SK-N-SH (cell line): ENCODE measurements around the gene PNCK. TPM values are rescaled to one million over a fixed set of nuclear protein-coding genes. Genes with fewer than 3 reads are reported as not detected.

Source experiments
- CTCF ChIA-PET: fragments of 300-600, 350-600 bp; formaldehyde crosslinking; extraction: SDS; loops from one replicate; lab custom pipeline; 2021; lab: Yijun Ruan, JAX
- POLR2A ChIA-PET: fragments of 350-600 bp; sonication (Branson Sonifier 250); formaldehyde crosslinking; extraction: SDS; loops from one replicate; lab custom pipeline; 2020; ENCODE audit warnings: antibody characterized with exemption, inconsistent platforms; lab: Yijun Ruan, JAX
- DNase-seq: peaks from one replicate; pipeline ENCODE4 v3.0.0; 2012
- H2AFZ ChIP-seq: fragments of 200-600 bp; sonication (generic); 2 replicates; pipeline ENCODE4 v1.8.1; 2016; ENCODE audit warnings: antibody characterized with exemption, mild to moderate bottlenecking, low read depth
- H3F3A ChIP-seq: fragments of 200-600 bp; sonication (generic); replicated peaks from 2 replicates; pipeline ENCODE3; 2016; ENCODE audit warnings: antibody characterized with exemption, mild to moderate bottlenecking; ENCODE audit not compliant: insufficient read depth
- H3K27ac ChIP-seq, 2 experiments: fragments of 200-500 bp in 1 of 2; fragments of 200-600 bp in 1 of 2; sonication (Bioruptor generic) in 1 of 2; sonication (generic), shearing (Covaris generic) in 1 of 2; 2 replicates each; pipeline versions ENCODE4 v1.5.1 to v1.6.1; 2014 to 2016; ENCODE audit warnings: low read depth in 2 of 2, inconsistent platforms in 1 of 2, low read length in 1 of 2, mild to moderate bottlenecking in 1 of 2, mixed read lengths in 1 of 2
- H3K27me3 ChIP-seq: fragments of 200-600 bp; sonication (generic), shearing (Covaris generic); 2 replicates; pipeline ENCODE4 v1.6.1; 2016; ENCODE audit warnings: mixed run types; ENCODE audit not compliant: insufficient read depth
- H3K36me3 ChIP-seq, 2 experiments: fragments of 200-500 bp in 1 of 2; fragments of 200-600 bp in 1 of 2; sonication (Bioruptor generic) in 1 of 2; sonication (generic) in 1 of 2; replicated peaks in 1 of 2; 2 replicates each; pipeline versions ENCODE3 to v1.5.1; 2014 to 2016; ENCODE audit warnings: low read length in 1 of 2, mild to moderate bottlenecking in 1 of 2; ENCODE audit not compliant: insufficient read depth in 2 of 2, control insufficient read depth in 1 of 2
- H3K4me1 ChIP-seq, 2 experiments: fragments of 200-500 bp in 1 of 2; fragments of 200-600 bp in 1 of 2; sonication (Bioruptor generic) in 1 of 2; sonication (generic), shearing (Covaris generic) in 1 of 2; 2 replicates each; pipeline versions ENCODE4 v1.5.1 to v1.6.1; 2014 to 2016; ENCODE audit warnings: low read depth in 1 of 2, low read length in 1 of 2, mixed run types in 1 of 2; ENCODE audit not compliant: insufficient read depth in 2 of 2, control insufficient read depth in 1 of 2
- H3K4me2 ChIP-seq: fragments of 200-600 bp; sonication (generic), shearing (Covaris generic); 2 replicates; pipeline ENCODE4 v1.6.1; 2017; ENCODE audit warnings: mixed run types
- H3K4me3 ChIP-seq, 2 experiments: fragments of 200-500 bp in 1 of 2; fragments of 200-600 bp in 1 of 2; sonication (Bioruptor generic) in 1 of 2; sonication (generic), shearing (Covaris generic) in 1 of 2; 2 replicates each; pipeline versions ENCODE4 v1.5.1 to v1.8.1; 2014 to 2016; ENCODE audit warnings: low read depth in 2 of 2, inconsistent platforms in 1 of 2, low read length in 1 of 2, mild to moderate bottlenecking in 1 of 2, mixed read lengths in 1 of 2, moderate library complexity in 1 of 2
- H3K79me2 ChIP-seq: fragments of 200-600 bp; sonication (generic); 2 replicates; pipeline ENCODE4 v1.8.1; 2017; ENCODE audit warnings: mild to moderate bottlenecking; ENCODE audit not compliant: insufficient read depth
- H3K9ac ChIP-seq: fragments of 200-600 bp; sonication (generic); 2 replicates; pipeline ENCODE4 v1.6.1; 2017; ENCODE audit warnings: mixed run types
- H3K9me2 ChIP-seq: fragments of 200-600 bp; sonication (generic); 2 replicates; pipeline ENCODE4 v1.6.1; 2017; ENCODE audit warnings: mixed run types
- H3K9me3 ChIP-seq: fragments of 200-600 bp; sonication (generic); 2 replicates; pipeline ENCODE4 v1.6.1; 2017; ENCODE audit warnings: mixed run types, mild to moderate bottlenecking, moderate library complexity
- H4K20me1 ChIP-seq: fragments of 200-600 bp; sonication (generic); 2 replicates; pipeline ENCODE4 v1.6.1; 2017; ENCODE audit warnings: mild to moderate bottlenecking, mixed run types; ENCODE audit not compliant: insufficient read depth
- EP300 ChIP-seq, 2 experiments: IDR thresholded peaks; 2 replicates each; pipeline versions ENCODE4 v1.4.0 to v1.6.1; 2012; ENCODE audit warnings: borderline replicate concordance in 1 of 2, low read depth in 1 of 2, low read length in 1 of 2
- EZH2phosphoT487 ChIP-seq: fragments of 200-600 bp; sonication (generic); IDR thresholded peaks from 2 replicates; pipeline ENCODE4 v1.6.1; 2017; ENCODE audit warnings: low read depth, mixed run types, mild to moderate bottlenecking, antibody characterized with exemption, moderate library complexity, borderline replicate concordance
- FOXJ3 ChIP-seq: sonication (generic); formaldehyde crosslinking; IDR thresholded peaks from 2 replicates; pipeline ENCODE4 v1.5.1; 2020; ENCODE audit warnings: mild to moderate bottlenecking, missing genetic modification reagents
- FOXM1 ChIP-seq: IDR thresholded peaks from 2 replicates; pipeline ENCODE4 v1.4.0; 2012; ENCODE audit warnings: low read depth, mild to moderate bottlenecking
- GATA2 ChIP-seq: sonication (generic); formaldehyde crosslinking; IDR thresholded peaks from 2 replicates; pipeline ENCODE4 v1.5.0; 2020; ENCODE audit warnings: mild to moderate bottlenecking, missing genetic modification reagents
- MEF2A ChIP-seq: IDR thresholded peaks from 2 replicates; pipeline ENCODE4 v1.4.0; 2012; ENCODE audit warnings: low read depth, borderline replicate concordance
- NFIC ChIP-seq: IDR thresholded peaks from 2 replicates; pipeline ENCODE4 v1.4.0; 2012; ENCODE audit warnings: borderline replicate concordance
- NRF1 ChIP-seq: IDR thresholded peaks from 2 replicates; pipeline ENCODE4 v1.6.1; 2012; ENCODE audit warnings: low read depth, mild to moderate bottlenecking, low read length
- POLR2AphosphoS5 ChIP-seq: IDR thresholded peaks from 2 replicates; pipeline ENCODE4 v1.6.1; 2012; ENCODE audit warnings: low read depth, low read length
- RAD21 ChIP-seq: IDR thresholded peaks from 2 replicates; pipeline ENCODE4 v1.6.1; 2012; ENCODE audit warnings: mild to moderate bottlenecking, low read length
- RXRA ChIP-seq: IDR thresholded peaks from 2 replicates; pipeline ENCODE4 v1.4.0; 2012; ENCODE audit warnings: low read depth, mild to moderate bottlenecking, borderline replicate concordance
- SIN3A ChIP-seq: IDR thresholded peaks from 2 replicates; pipeline ENCODE4 v1.6.1; 2012; ENCODE audit warnings: low read depth, mild to moderate bottlenecking, low read length, moderate library complexity, borderline replicate concordance
- TCF12 ChIP-seq: IDR thresholded peaks from 2 replicates; pipeline ENCODE4 v1.4.0; 2012
- TEAD4 ChIP-seq: IDR thresholded peaks from 2 replicates; pipeline ENCODE4 v1.4.0; 2012; ENCODE audit warnings: mild to moderate bottlenecking, borderline replicate concordance; ENCODE audit not compliant: insufficient read depth
- WGBS: methylation state at CpG from one replicate; pipeline ENCODE4 v1.1.6; 2017; ENCODE audit warnings: low lambda C conversion rate; 5-methylcytosine and 5-hydroxymethylcytosine counted together
- polyA plus RNA-seq, 3 experiments: library from polyadenylated mRNA; depleted of rRNA; stranded (reverse); fragments of >200 nt; gene quantifications; 2 replicates each; pipeline ENCODE4 v1.2.3, GENCODE V29; 2012
- TF ChIP-seq, protein P1 (sequence below): IDR thresholded peaks from 2 replicates; pipeline ENCODE4 v1.4.0; 2012; ENCODE audit warnings: low read depth, borderline replicate concordance
- TF ChIP-seq, protein P2 (sequence below): IDR thresholded peaks from 2 replicates; pipeline ENCODE4 v1.4.0; 2012; ENCODE audit warnings: low read depth, borderline replicate concordance
- TF ChIP-seq, protein P3 (sequence below): fragments of 200-600 bp; sonication (generic); IDR thresholded peaks from 2 replicates; pipeline ENCODE4 v1.6.1; 2017; ENCODE audit warnings: antibody characterized with exemption, mild to moderate bottlenecking, moderate library complexity

The PNCK gene
- polyA plus RNA-seq, 1 of the 3 experiments (the other 2 are of a cell fraction), result 1.2 TPM

DNA sequence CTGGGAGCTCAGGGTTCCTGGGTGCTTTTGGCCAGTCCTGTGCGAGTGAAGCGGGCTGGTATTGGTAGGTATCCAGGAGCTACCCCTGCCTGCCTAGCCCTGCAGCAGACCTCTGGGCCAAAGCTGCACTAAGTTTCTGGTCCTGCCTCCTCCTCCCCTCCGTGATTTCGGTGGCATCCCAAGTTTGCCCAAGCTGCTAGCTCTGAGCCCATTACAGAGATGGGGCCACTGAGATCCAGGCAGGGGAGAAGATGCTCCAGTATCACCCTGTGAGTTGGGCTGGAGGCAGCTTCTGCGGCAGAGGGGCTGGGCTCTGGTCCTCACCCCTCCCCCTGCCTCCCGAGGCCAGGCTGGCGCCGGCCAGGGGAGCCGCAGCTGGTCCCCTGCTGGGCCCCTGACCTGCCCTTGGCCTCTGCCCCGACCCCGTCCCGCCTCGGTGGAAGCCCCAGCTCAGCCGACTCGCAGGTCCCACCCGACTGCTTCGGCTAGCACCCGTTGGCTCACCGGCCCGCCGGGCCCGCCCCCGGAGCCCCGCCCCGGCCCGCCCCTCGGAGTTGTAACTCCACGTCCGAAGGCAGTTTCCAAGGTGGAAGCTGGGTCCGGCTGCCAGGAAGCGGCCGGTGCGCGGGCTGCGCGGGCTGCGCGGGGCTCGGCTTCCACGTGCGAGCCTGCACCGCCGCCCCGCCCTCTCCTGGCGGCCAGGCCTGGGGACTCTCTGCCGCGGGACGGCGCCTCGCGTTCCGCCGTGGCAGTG lies 26.8 kb downstream of the PNCK start, which contains the start of gene DUSP9:
DUSP9 (plus strand) TSS at position 584 of the 754 bp plus-strand sequence. CDS start 751 bp downstream, outside the sequence.
- Histone ChIP-seq H3K9ac (no peak within 1 kb of the TSS), H3K36me3 (no peaks in the 10 kb centered on the region), H4K20me1 (no peaks in the 10 kb centered on the region), H2AFZ (no peak within 1 kb of the TSS), H3K79me2 (no peaks in the 10 kb centered on the region), H3K9me3 (no peaks in the 10 kb centered on the region), H3K27me3 (peaks cover 53% of the 10 kb centered on the region), H3K4me2 (no peak within 1 kb of the TSS), H3K27ac (no peak within 1 kb of the TSS), H3K4me3 (no peak within 1 kb of the TSS), H3F3A (no peaks in the 10 kb centered on the region), H3K9me2 (no peaks in the 10 kb centered on the region), H3K4me1 (peaks cover 0 to 3% of the 10 kb centered on the region in 2 experiments; a peak in 1 of 4 replicates)
- POLR2A ChIA-PET, result no interaction called here
- peak; percentile 77 for DNase-seq
- WGBS, result 48% methylated on average over 3 of the region's 53 CpGs
- CTCF ChIA-PET, result interaction anchor here (1.0 to 11.0 kb wide), 6 partner anchors 21 to 107 kb away, joined by 3 to 106 read pairs (median 8); partner anchors contain the start of gene PNCK
- no peak for TF ChIP-seq GATA2
- no peak for TF ChIP-seq NFIC
- TF ChIP-seq SIN3A, result no peak
- TF ChIP-seq, protein P1, sequence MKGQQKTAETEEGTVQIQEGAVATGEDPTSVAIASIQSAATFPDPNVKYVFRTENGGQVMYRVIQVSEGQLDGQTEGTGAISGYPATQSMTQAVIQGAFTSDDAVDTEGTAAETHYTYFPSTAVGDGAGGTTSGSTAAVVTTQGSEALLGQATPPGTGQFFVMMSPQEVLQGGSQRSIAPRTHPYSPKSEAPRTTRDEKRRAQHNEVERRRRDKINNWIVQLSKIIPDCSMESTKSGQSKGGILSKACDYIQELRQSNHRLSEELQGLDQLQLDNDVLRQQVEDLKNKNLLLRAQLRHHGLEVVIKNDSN, result no peak
- TF ChIP-seq, protein P2, sequence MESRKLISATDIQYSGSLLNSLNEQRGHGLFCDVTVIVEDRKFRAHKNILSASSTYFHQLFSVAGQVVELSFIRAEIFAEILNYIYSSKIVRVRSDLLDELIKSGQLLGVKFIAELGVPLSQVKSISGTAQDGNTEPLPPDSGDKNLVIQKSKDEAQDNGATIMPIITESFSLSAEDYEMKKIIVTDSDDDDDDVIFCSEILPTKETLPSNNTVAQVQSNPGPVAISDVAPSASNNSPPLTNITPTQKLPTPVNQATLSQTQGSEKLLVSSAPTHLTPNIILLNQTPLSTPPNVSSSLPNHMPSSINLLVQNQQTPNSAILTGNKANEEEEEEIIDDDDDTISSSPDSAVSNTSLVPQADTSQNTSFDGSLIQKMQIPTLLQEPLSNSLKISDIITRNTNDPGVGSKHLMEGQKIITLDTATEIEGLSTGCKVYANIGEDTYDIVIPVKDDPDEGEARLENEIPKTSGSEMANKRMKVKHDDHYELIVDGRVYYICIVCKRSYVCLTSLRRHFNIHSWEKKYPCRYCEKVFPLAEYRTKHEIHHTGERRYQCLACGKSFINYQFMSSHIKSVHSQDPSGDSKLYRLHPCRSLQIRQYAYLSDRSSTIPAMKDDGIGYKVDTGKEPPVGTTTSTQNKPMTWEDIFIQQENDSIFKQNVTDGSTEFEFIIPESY, result no peak
- TF ChIP-seq, all 33 proteins: peak for 0

DNA sequence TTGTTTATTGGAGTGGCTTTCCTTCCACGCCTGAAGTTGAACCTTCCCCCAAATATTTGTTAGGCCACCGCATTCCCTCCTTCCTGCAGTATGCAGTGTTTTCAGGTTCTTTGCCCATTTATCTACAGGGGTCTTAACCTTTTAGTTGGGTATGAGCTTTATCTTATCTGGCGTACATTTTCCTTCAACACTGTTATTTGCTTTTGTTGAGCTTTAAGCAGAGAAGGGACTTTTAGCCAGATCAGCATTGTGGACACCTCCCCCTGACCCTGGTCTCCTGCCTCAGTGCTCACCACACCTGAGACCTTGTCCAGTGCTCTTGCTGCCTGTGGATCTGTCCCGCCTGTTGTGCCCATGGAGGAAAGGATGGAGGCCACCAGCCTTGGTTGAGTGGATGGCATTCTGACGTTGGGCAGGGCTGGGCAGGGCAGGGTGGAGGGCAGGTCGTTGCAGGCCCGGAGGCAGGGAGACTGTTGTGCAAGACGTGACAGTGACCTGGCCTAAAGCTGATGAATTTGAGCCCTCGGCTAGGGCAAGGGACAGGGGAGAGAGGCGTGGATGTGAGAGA lies 27.6 kb downstream of the PNCK start:
- no peak overlapping the region for H3K27ac ChIP-seq
- POLR2A ChIA-PET, result no interaction called here
- no peaks in the 10 kb centered on the region for H3K36me3 ChIP-seq
- WGBS, result 28% methylated on average over 10 of the region's 10 CpGs
- no peak overlapping the region for H3K9ac ChIP-seq
- peaks cover 60% of the 10 kb centered on the region for H3K27me3 ChIP-seq
- no peak overlapping the region for H2AFZ ChIP-seq
- H3K4me2 ChIP-seq, result no peak overlapping the region
- H3K9me2 ChIP-seq, result no peaks in the 10 kb centered on the region
- H3K4me3 ChIP-seq, result no peak overlapping the region
- H4K20me1 ChIP-seq, result no peaks in the 10 kb centered on the region
- peaks cover 0 to 3% of the 10 kb centered on the region in 2 experiments; a peak in 1 of 4 replicates for H3K4me1 ChIP-seq
- H3K9me3 ChIP-seq, result no peaks in the 10 kb centered on the region
- CTCF ChIA-PET, result interaction anchor here (1.0 to 11.0 kb wide), 13 partner anchors 8 to 185 kb away, joined by 3 to 106 read pairs (median 8); partner anchors contain the start of genes HAUS7 and PNCK
- DNase-seq, result no peak
- no peaks in the 10 kb centered on the region for H3F3A ChIP-seq
- H3K79me2 ChIP-seq, result no peaks in the 10 kb centered on the region
- TF ChIP-seq, protein P2, result no peak
- TF ChIP-seq TCF12, result no peak
- TF ChIP-seq MEF2A, result no peak
- TF ChIP-seq POLR2AphosphoS5, result no peak
- TF ChIP-seq, protein P1, result no peak
- no peak for TF ChIP-seq FOXJ3 (CRISPR knock-in tag)
- TF ChIP-seq RAD21, result no peak
- TF ChIP-seq NRF1, result no peak
- no peak for TF ChIP-seq EP300 (IDR thresholded peaks at IDR 0.05; ENCODE audit: borderline replicate concordance in 1 of 2, low read depth in 1 of 2, low read length in 1 of 2)
- TF ChIP-seq, protein P3, sequence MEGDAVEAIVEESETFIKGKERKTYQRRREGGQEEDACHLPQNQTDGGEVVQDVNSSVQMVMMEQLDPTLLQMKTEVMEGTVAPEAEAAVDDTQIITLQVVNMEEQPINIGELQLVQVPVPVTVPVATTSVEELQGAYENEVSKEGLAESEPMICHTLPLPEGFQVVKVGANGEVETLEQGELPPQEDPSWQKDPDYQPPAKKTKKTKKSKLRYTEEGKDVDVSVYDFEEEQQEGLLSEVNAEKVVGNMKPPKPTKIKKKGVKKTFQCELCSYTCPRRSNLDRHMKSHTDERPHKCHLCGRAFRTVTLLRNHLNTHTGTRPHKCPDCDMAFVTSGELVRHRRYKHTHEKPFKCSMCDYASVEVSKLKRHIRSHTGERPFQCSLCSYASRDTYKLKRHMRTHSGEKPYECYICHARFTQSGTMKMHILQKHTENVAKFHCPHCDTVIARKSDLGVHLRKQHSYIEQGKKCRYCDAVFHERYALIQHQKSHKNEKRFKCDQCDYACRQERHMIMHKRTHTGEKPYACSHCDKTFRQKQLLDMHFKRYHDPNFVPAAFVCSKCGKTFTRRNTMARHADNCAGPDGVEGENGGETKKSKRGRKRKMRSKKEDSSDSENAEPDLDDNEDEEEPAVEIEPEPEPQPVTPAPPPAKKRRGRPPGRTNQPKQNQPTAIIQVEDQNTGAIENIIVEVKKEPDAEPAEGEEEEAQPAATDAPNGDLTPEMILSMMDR, result no peak
- TF ChIP-seq EZH2phosphoT487, result no peak
- no peak for TF ChIP-seq TEAD4
- no peak for TF ChIP-seq GATA2
- TF ChIP-seq FOXM1, result no peak
- TF ChIP-seq RXRA, result no peak
